B cell (primary cell): ENCODE data around the gene NOTCH4. TPM values are rescaled to one million over a fixed set of nuclear protein-coding genes. Genes with fewer than 3 reads are reported as not detected.
A peak's percentile ranks its signal among the peaks of the same experiment; 100 is the strongest.

ENCODE experiments used
- ATAC-seq: fragments of 200-7000 bp; cut with Tn5 transposase; one replicate; pipeline ENCODE4 v1.10.0; 2021; ENCODE audit warnings: low read depth, mild to moderate bottlenecking, moderate number of reproducible peaks, moderate library complexity
- CTCF ChIA-PET: fragments of 350-600 bp; sonication (Branson Sonifier 250); formaldehyde crosslinking; loops from one replicate; lab custom pipeline; 2021; ENCODE audit warnings: antibody characterized with exemption, inconsistent platforms; lab: Charles Lee
- POLR2A ChIA-PET: fragments of 350-600 bp; sonication (Branson Sonifier 250); formaldehyde crosslinking; loops from one replicate; lab custom pipeline; 2021; ENCODE audit warnings: antibody characterized with exemption; lab: Charles Lee
- DNase-seq: peaks from one replicate; pipeline ENCODE4 v3.0.0; 2013
- H2AFZ ChIP-seq: 2 replicates; pipeline ENCODE4 v1.6.1; 2012; ENCODE audit warnings: mild to moderate bottlenecking, low read depth, low read length; ENCODE audit not compliant: insufficient read depth, poor library complexity, severe bottlenecking
- H3K27ac ChIP-seq, 2 donors: 1 replicate in 1 of 2; 2 replicates in 1 of 2; pipeline ENCODE4 v1.5.1; 2012 to 2013; ENCODE audit warnings: low read length in 2 of 2, mild to moderate bottlenecking in 2 of 2, moderate library complexity in 1 of 2
- H3K27me3 ChIP-seq, 4 experiments: fragments of 200-600 bp in 1 of 4; sonication (generic) in 1 of 4; replicated peaks in 1 of 4; 1 replicate in 2 of 4; 2 replicates in 2 of 4; pipeline versions ENCODE4 v1.6.1 to v1.7.0; 2013 to 2016; ENCODE audit warnings: low read length in 3 of 4, mild to moderate bottlenecking in 2 of 4, mixed read lengths in 1 of 4, moderate library complexity in 1 of 4; ENCODE audit not compliant: insufficient read depth in 4 of 4, control insufficient read depth in 3 of 4; ENCODE audit errors: control extremely low read depth in 1 of 4
- H3K36me3 ChIP-seq, 2 experiments: replicated peaks in 1 of 2; 1 replicate in 1 of 2; 2 replicates in 1 of 2; pipeline versions ENCODE4 v1.6.1 to v1.7.1; 2013; ENCODE audit warnings: low read length in 1 of 2; ENCODE audit not compliant: insufficient read depth in 2 of 2, control insufficient read depth in 1 of 2; ENCODE audit errors: control extremely low read depth in 1 of 2, extremely low read depth in 1 of 2
- H3K4me1 ChIP-seq, 2 donors: fragments of 200-600 bp in 1 of 2; sonication (generic) in 1 of 2; 1 replicate in 1 of 2; 2 replicates in 1 of 2; pipeline versions ENCODE4 v1.5.1 to v1.6.1; 2013 to 2017; ENCODE audit warnings: low read length in 2 of 2; ENCODE audit not compliant: control insufficient read depth in 2 of 2, insufficient read depth in 2 of 2
- H3K4me2 ChIP-seq: replicated peaks from 2 replicates; pipeline ENCODE3; 2012; ENCODE audit warnings: mild to moderate bottlenecking, low read depth, low read length; ENCODE audit not compliant: poor library complexity, severe bottlenecking
- H3K4me3 ChIP-seq, 5 experiments: fragments of 200-600 bp in 1 of 5; sonication (generic) in 1 of 5; 1 replicate in 3 of 5; 2 replicates in 2 of 5; pipeline versions ENCODE4 v1.5.1 to v1.7.0; 2011 to 2016; ENCODE audit warnings: low read length in 4 of 5, mild to moderate bottlenecking in 4 of 5, low read depth in 2 of 5, control low read depth in 1 of 5, moderate library complexity in 1 of 5; ENCODE audit not compliant: insufficient read depth in 1 of 5; ENCODE audit errors: control extremely low read depth in 1 of 5, extremely low read depth in 1 of 5
- H3K79me2 ChIP-seq: fragments of 200-600 bp; sonication (generic); one replicate; pipeline ENCODE4 v1.6.0; 2016; ENCODE audit warnings: low read length; ENCODE audit not compliant: control insufficient read depth, insufficient read depth
- H3K9ac ChIP-seq: fragments of 200-600 bp; sonication (generic); 2 replicates; pipeline ENCODE4 v1.6.1; 2017; ENCODE audit warnings: mild to moderate bottlenecking, low read length, moderate library complexity
- H3K9me3 ChIP-seq, 3 donors: one replicate each; pipeline versions ENCODE4 v1.6.1 to v1.7.1; 2013; ENCODE audit warnings: low read length in 2 of 3; ENCODE audit not compliant: control insufficient read depth in 2 of 3, insufficient read depth in 1 of 3; ENCODE audit errors: control extremely low read depth in 1 of 3
- H4K20me1 ChIP-seq: 2 replicates; pipeline ENCODE4 v1.6.0; 2012; ENCODE audit warnings: mild to moderate bottlenecking, low read length; ENCODE audit not compliant: insufficient read depth, control insufficient read depth, poor library complexity, severe bottlenecking
- H3K27ac Mint-ChIP-seq: one replicate; pipeline ENCODE4 v1.8.0; 2021; ENCODE audit warnings: mixed read lengths
- H3K27me3 Mint-ChIP-seq: one replicate; pipeline ENCODE4 v1.8.0; 2021; ENCODE audit warnings: mixed read lengths
- H3K4me1 Mint-ChIP-seq: one replicate; pipeline ENCODE4 v1.8.0; 2021; ENCODE audit warnings: mixed read lengths
- H3K4me3 Mint-ChIP-seq: one replicate; pipeline ENCODE4 v1.8.0; 2021; ENCODE audit warnings: mixed read lengths
- H3K9me3 Mint-ChIP-seq: one replicate; pipeline ENCODE4 v1.8.0; 2022; ENCODE audit warnings: mixed read lengths; ENCODE audit not compliant: insufficient read depth
- CTCF ChIP-seq: fragments of 200-600 bp; IDR thresholded peaks from one replicate; pipeline ENCODE4 v1.8.0; 2022; ENCODE audit warnings: antibody characterized with exemption, mild to moderate bottlenecking
- EZH2 ChIP-seq: IDR thresholded peaks from 2 replicates; pipeline ENCODE4 v1.6.1; 2012; ENCODE audit warnings: borderline replicate concordance, low read depth, mild to moderate bottlenecking, moderate library complexity, low read length; ENCODE audit not compliant: insufficient read depth, poor library complexity, severe bottlenecking
- WGBS: methylation state at CpG from one replicate; pipeline ENCODE4 v1.1.5; 2013; ENCODE audit warnings: missing lambda C conversion rate; ENCODE audit not compliant: insufficient coverage; 5-methylcytosine and 5-hydroxymethylcytosine counted together
- intact Hi-C: fragments of 100-400 bp; cut with micrococcal nuclease; formaldehyde crosslinking; loops from one replicate; pipeline ENCODE4 v1.10.0; 2022
- polyA plus RNA-seq: library from polyadenylated mRNA; depleted of rRNA; stranded (reverse); fragments of >200 nt; gene quantifications from 2 replicates; pipeline ENCODE4 v1.2.3, GENCODE V29; 2012
- total RNA-seq, 2 donors: library from RNA; stranded (reverse); fragments of 120-200 nt in 1 of 2; gene quantifications; 1 replicate in 1 of 2; 2 replicates in 1 of 2; pipeline versions ENCODE4 v1.2.3 to v1.2.4, GENCODE V29; 2013 to 2022

NOTCH4 gene
- total and polyA plus RNA-seq, 2 donors (not counting 1 experiment from before 2014, with no cell fraction given), result 6.3 to 10.3 TPM

GRCh38 chr6:32151863-32152768 is 71.8 kb downstream of the NOTCH4 start, which contains the start of gene PRRT1:
TSS of gene PRRT1 (minus strand) at chr6:32151939. CDS start at chr6:32151827, 112 bp downstream.
- H3K27ac ChIP-seq, result no peak within 1 kb of the TSS
- H3K9ac ChIP-seq, result no peak within 1 kb of the TSS
- H3K79me2 ChIP-seq, result no peaks in the 10 kb centered on the region
- H3K9me3 ChIP-seq, result peaks cover 0 to 16% (median 3%) of the 10 kb centered on the region in 3 donors
- TF ChIP-seq CTCF (no peak), EZH2 (no peak)
- 71% methylated on average over 2 of the region's 24 CpGs for WGBS
- ChIA-PET POLR2A (interaction anchor here (0.7 kb wide), 1 partner anchor 1030 kb away, joined by 3 read pairs; no protein-coding TSS in a partner anchor), CTCF (interaction anchor here (0.5 to 0.7 kb wide), 2 partner anchors 93 to 231 kb away, joined by 3 to 5 read pairs; no protein-coding TSS in a partner anchor)
- Mint-ChIP-seq H3K27me3 (peaks cover 52% of the 10 kb centered on the region), H3K9me3 (no peaks in the 10 kb centered on the region), H3K4me1 (peaks cover 57% of the 10 kb centered on the region), H3K27ac (peak within 1 kb of the TSS; percentile 56), H3K4me3 (peak within 1 kb of the TSS; percentile 99)
- H3K4me2 ChIP-seq, result no peak within 1 kb of the TSS
- intact Hi-C loops, result loop anchor here (10.0 kb wide), 1 partner anchor 107 kb away; no protein-coding TSS in a partner anchor
- no peak for ATAC-seq
- peaks cover 0 to 71% (median 29%) of the 10 kb centered on the region in 4 experiments for H3K27me3 ChIP-seq
- no peak for DNase-seq
- H3K4me1 ChIP-seq, result peaks cover 37 to 42% of the 10 kb centered on the region in 2 donors
- no peaks in the 10 kb centered on the region for H4K20me1 ChIP-seq
- no peak within 1 kb of the TSS for H3K4me3 ChIP-seq
- no peaks in the 10 kb centered on the region for H3K36me3 ChIP-seq
- no peak within 1 kb of the TSS for H2AFZ ChIP-seq
